ENCODE measurements around the gene TRERF1.

TRERF1 gene

DNA sequence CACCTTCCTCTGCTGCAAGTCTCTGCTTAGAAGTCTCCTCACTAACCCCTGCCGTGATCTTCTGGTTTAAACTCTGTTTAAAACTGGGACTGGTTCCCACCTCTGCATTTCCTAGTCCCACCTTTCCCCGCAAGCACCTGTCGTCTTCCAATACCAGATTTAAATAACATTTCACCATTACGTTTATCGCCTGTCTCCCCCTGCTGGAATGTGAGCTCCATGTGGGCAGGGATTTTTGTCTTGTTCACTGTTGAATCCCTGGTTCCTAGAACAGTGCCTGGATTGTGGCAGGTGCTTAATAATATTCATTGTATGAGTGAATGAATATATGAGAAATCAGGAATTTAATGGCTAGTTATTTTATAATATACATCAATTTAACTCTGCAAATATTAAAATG lies 275.9 kb downstream of the TRERF1 start:
- no peak for DNase-seq
